ENCODE data around the gene MBLAC1. TPM values are rescaled to one million over a fixed set of nuclear protein-coding genes. Genes with fewer than 3 reads are reported as not detected.

Gene MBLAC1
- total and polyA plus RNA-seq, 9 of the 15 experiments (the other 6 are each of a cell fraction or from before 2014, with no cell fraction given) = 0.03 to 3.1 (median 0.52) TPM

DNA sequence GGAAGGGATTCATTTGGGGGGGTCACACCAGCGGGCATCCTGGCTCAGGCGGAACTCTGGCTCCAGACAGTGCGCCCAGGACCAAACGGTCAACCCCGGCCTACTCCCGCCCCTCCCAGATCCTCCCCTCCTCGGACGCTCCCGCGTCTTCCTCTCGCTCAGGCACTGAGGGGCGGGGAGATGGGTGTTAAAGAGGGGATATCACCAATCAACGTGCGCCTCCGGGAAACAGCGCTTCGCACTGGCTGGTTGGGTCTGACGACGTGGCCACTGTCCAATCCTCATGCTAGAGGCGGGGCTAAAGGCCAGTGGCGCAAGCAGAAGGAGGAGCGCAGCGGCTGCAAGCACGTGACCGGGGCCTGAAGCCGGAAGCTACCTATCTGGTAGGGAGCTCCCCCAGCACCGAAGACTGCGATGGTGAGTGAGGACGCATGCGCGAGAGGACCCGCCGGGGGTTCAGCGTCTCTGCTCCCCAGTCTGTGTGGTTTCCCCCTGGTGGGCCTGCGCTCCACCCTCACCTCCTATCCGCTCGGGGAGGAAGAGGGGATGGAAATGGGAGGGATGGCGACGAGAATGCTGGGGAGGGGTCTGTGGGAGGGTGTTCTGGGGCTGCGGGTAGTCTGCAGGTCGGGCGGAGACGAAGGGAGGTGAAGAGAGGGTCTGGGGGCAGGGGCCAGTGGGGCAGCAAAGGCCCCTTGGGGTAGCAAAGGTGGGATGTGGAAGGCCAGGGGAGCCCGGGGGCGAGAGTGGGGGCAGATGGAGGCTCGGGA lies 22.0 kb downstream of the MBLAC1 start, which contains the start of gene LAMTOR4 (continued):
- no peak for TF ChIP-seq WHSC1 (IDR thresholded peaks at IDR 0.05; ENCODE audit: low read length)
- TF ChIP-seq, protein P1, sequence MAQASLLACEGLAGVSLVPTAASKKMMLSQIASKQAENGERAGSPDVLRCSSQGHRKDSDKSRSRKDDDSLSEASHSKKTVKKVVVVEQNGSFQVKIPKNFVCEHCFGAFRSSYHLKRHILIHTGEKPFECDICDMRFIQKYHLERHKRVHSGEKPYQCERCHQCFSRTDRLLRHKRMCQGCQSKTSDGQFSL (CRISPR knock-in tag; IDR thresholded peaks at IDR 0.05) = peak; percentile 73; the same call in 1 of the 2 replicates
- TF ChIP-seq, protein P1 (tag; IDR thresholded peaks at IDR 0.05) = peak in 1 of 2 experiments; percentile 67; a peak in 1 of 4 replicates
- TF ChIP-seq ZSCAN29 (IDR thresholded peaks at IDR 0.05) = no peak
- no peak for TF ChIP-seq RBM14 (IDR thresholded peaks at IDR 0.05; ENCODE audit: borderline replicate concordance, insufficient read depth, low read depth, low read length)
- TF ChIP-seq, protein P2, sequence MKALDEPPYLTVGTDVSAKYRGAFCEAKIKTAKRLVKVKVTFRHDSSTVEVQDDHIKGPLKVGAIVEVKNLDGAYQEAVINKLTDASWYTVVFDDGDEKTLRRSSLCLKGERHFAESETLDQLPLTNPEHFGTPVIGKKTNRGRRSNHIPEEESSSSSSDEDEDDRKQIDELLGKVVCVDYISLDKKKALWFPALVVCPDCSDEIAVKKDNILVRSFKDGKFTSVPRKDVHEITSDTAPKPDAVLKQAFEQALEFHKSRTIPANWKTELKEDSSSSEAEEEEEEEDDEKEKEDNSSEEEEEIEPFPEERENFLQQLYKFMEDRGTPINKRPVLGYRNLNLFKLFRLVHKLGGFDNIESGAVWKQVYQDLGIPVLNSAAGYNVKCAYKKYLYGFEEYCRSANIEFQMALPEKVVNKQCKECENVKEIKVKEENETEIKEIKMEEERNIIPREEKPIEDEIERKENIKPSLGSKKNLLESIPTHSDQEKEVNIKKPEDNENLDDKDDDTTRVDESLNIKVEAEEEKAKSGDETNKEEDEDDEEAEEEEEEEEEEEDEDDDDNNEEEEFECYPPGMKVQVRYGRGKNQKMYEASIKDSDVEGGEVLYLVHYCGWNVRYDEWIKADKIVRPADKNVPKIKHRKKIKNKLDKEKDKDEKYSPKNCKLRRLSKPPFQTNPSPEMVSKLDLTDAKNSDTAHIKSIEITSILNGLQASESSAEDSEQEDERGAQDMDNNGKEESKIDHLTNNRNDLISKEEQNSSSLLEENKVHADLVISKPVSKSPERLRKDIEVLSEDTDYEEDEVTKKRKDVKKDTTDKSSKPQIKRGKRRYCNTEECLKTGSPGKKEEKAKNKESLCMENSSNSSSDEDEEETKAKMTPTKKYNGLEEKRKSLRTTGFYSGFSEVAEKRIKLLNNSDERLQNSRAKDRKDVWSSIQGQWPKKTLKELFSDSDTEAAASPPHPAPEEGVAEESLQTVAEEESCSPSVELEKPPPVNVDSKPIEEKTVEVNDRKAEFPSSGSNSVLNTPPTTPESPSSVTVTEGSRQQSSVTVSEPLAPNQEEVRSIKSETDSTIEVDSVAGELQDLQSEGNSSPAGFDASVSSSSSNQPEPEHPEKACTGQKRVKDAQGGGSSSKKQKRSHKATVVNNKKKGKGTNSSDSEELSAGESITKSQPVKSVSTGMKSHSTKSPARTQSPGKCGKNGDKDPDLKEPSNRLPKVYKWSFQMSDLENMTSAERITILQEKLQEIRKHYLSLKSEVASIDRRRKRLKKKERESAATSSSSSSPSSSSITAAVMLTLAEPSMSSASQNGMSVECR (CRISPR knock-in tag; IDR thresholded peaks at IDR 0.05) = peak; percentile 68
- TF ChIP-seq RFX5 (IDR thresholded peaks at IDR 0.05; ENCODE audit: low read depth, low read length) = no peak
- peak; percentile 95 for TF ChIP-seq ETV1 (tag; conservative IDR thresholded peaks at IDR 0.05; ENCODE audit: low read depth)
- TF ChIP-seq MYC (IDR thresholded peaks at IDR 0.05; ENCODE audit: low read depth, low read length) = peak; percentile 87
- TF ChIP-seq MYC (CRISPR knock-in tag; IDR thresholded peaks at IDR 0.05; ENCODE audit: borderline replicate concordance, low read depth) = no peak
- no peak for TF ChIP-seq KDM1A (IDR thresholded peaks at IDR 0.05)
- TF ChIP-seq CEBPG (CRISPR knock-in tag; IDR thresholded peaks at IDR 0.05) = peak; percentile 83
- TF ChIP-seq CEBPG (tag; conservative IDR thresholded peaks at IDR 0.05 in 1 of 2, IDR thresholded peaks at IDR 0.05 in 1 of 2) = peak in 1 of 2 experiments; percentile 76; a peak in 1 of 4 replicates
- TF ChIP-seq ZNF699 (CRISPR knock-in tag; IDR thresholded peaks at IDR 0.05; ENCODE audit: insufficient replicate concordance) = no peak
- no peak for TF ChIP-seq PCBP1 (IDR thresholded peaks at IDR 0.05; ENCODE audit: low read depth, low read length, poor library complexity, severe bottlenecking)
- no peak for TF ChIP-seq MCM3 (IDR thresholded peaks at IDR 0.05)
- TF ChIP-seq, protein P3, sequence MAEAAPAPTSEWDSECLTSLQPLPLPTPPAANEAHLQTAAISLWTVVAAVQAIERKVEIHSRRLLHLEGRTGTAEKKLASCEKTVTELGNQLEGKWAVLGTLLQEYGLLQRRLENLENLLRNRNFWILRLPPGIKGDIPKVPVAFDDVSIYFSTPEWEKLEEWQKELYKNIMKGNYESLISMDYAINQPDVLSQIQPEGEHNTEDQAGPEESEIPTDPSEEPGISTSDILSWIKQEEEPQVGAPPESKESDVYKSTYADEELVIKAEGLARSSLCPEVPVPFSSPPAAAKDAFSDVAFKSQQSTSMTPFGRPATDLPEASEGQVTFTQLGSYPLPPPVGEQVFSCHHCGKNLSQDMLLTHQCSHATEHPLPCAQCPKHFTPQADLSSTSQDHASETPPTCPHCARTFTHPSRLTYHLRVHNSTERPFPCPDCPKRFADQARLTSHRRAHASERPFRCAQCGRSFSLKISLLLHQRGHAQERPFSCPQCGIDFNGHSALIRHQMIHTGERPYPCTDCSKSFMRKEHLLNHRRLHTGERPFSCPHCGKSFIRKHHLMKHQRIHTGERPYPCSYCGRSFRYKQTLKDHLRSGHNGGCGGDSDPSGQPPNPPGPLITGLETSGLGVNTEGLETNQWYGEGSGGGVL (CRISPR knock-in tag; IDR thresholded peaks at IDR 0.05) = no peak
- TF ChIP-seq, protein P4, sequence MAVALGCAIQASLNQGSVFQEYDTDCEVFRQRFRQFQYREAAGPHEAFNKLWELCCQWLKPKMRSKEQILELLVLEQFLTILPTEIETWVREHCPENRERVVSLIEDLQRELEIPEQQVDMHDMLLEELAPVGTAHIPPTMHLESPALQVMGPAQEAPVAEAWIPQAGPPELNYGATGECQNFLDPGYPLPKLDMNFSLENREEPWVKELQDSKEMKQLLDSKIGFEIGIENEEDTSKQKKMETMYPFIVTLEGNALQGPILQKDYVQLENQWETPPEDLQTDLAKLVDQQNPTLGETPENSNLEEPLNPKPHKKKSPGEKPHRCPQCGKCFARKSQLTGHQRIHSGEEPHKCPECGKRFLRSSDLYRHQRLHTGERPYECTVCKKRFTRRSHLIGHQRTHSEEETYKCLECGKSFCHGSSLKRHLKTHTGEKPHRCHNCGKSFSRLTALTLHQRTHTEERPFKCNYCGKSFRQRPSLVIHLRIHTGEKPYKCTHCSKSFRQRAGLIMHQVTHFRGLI (CRISPR knock-in tag; IDR thresholded peaks at IDR 0.05) = no peak
- TF ChIP-seq PTTG1 (tag; IDR thresholded peaks at IDR 0.05; ENCODE audit: low read depth) = no peak
